H1 (cell line): ENCODE measurements around the gene TARS2. TPM values are rescaled to one million over a fixed set of nuclear protein-coding genes. Genes with fewer than 3 reads are reported as not detected.

Source experiments
- BRCA1 ChIP-seq: IDR thresholded peaks from 2 replicates; pipeline ENCODE4 v1.6.1; 2012; ENCODE audit warnings: low read depth, low read length, improper control_type of control experiment
- POLR2AphosphoS5 ChIP-seq: IDR thresholded peaks from 2 replicates; pipeline ENCODE4 v1.6.1; 2011; ENCODE audit warnings: low read depth, low read length
- RAD21 ChIP-seq, 2 experiments: IDR thresholded peaks in 1 of 2; conservative IDR thresholded peaks in 1 of 2; 2 replicates each; pipeline ENCODE4 v1.6.1; 2011; ENCODE audit warnings: low read depth in 2 of 2, low read length in 2 of 2, improper control_type of control experiment in 1 of 2, inconsistent platforms in 1 of 2, mild to moderate bottlenecking in 1 of 2, moderate library complexity in 1 of 2
- polyA plus RNA-seq, 7 experiments: library from polyadenylated mRNA; depleted of rRNA in 3 of 7; stranded (reverse) in 5 of 7; unstranded in 2 of 7; fragments of >200 nt in 5 of 7; fragments of 200-250 nt in 2 of 7; gene quantifications; 1 replicate in 5 of 7; 2 replicates in 1 of 7; 4 replicates in 1 of 7; pipeline versions ENCODE4 v1.2.1 to v1.2.3, GENCODE V29; 2011 to 2013; ENCODE audit warnings: missing spikeins in 2 of 7, mixed read lengths in 2 of 7
- total RNA-seq: library from RNA; stranded (reverse); fragmentation: NEBNext Ultra II Directional; extraction: Animal tissue kit (Norgen Biotek cat#: 25700); gene quantifications from 2 replicates; pipeline ENCODE4 v1.2.1, GENCODE V29; 2021

The TARS2 gene
- total and polyA plus RNA-seq, 2 of the 8 experiments (the other 6 are each of a cell fraction or from before 2014, with no cell fraction given): 38.9 to 39.1 TPM

- TF ChIP-seq BRCA1 (no peak), POLR2AphosphoS5 (no peak), RAD21 (IDR thresholded peaks at IDR 0.05 in 1 of 2, conservative IDR thresholded peaks at IDR 0.05 in 1 of 2; ENCODE audit: low read depth in 2 of 2, low read length in 2 of 2) (no peak)
These were observed 12.3 kb upstream of the TARS2 start (continued) for GRCh38 chr1:150474869-150475268.
